Measurements from ENCODE around the gene ADM5. TPM values are rescaled to one million over a fixed set of nuclear protein-coding genes. Genes with fewer than 3 reads are reported as not detected.

Gene ADM5
- total RNA-seq, 4 donors from 2014 or later: 0.38 to 2.7 (median 0.45) TPM; not detected in 1

DNA sequence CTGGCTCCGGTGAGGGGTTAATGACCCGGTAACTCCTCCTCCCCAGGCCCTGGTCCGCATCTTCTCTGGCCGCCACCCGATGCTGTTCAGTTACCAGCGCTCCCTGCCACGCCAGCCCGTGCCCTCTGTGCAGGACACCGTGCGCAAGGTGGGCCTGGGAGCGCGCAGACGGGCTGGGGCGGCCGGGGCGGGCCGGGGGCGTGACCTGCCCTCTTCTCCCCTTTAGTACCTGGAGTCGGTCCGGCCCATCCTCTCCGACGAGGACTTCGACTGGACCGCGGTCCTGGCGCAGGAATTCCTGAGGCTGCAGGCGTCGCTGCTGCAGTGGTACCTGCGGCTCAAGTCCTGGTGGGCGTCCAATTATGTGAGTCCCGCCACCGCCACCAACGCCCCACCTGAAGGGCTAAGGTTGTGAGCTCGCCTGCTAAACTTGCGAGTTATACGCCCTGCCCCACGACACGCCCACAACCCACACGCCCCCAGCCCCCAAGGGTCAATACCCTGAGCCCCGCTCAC lies 11.9 kb downstream of the ADM5 start:
- Histone ChIP-seq H3K4me3 (replicated peaks in 1 of 3) (no peak overlapping the region), H3K27me3 (no peaks in the 10 kb centered on the region), H3K36me3 (no peaks in the 10 kb centered on the region), H3K9me3 (no peaks in the 10 kb centered on the region), H3K27ac (no peak overlapping the region), H3K4me1 (no peaks in the 10 kb centered on the region)
- WGBS, 2 donors: 45 to 55% methylated on average over 30 to 40 of the region's 40 CpGs
- intact Hi-C loops (cut with DNase I): no loop called here
- no peak for DNase-seq
- no peak for TF ChIP-seq POLR2A (IDR thresholded peaks at IDR 0.05)
- TF ChIP-seq, protein P1, sequence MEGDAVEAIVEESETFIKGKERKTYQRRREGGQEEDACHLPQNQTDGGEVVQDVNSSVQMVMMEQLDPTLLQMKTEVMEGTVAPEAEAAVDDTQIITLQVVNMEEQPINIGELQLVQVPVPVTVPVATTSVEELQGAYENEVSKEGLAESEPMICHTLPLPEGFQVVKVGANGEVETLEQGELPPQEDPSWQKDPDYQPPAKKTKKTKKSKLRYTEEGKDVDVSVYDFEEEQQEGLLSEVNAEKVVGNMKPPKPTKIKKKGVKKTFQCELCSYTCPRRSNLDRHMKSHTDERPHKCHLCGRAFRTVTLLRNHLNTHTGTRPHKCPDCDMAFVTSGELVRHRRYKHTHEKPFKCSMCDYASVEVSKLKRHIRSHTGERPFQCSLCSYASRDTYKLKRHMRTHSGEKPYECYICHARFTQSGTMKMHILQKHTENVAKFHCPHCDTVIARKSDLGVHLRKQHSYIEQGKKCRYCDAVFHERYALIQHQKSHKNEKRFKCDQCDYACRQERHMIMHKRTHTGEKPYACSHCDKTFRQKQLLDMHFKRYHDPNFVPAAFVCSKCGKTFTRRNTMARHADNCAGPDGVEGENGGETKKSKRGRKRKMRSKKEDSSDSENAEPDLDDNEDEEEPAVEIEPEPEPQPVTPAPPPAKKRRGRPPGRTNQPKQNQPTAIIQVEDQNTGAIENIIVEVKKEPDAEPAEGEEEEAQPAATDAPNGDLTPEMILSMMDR (IDR thresholded peaks at IDR 0.05): no peak

DNA sequence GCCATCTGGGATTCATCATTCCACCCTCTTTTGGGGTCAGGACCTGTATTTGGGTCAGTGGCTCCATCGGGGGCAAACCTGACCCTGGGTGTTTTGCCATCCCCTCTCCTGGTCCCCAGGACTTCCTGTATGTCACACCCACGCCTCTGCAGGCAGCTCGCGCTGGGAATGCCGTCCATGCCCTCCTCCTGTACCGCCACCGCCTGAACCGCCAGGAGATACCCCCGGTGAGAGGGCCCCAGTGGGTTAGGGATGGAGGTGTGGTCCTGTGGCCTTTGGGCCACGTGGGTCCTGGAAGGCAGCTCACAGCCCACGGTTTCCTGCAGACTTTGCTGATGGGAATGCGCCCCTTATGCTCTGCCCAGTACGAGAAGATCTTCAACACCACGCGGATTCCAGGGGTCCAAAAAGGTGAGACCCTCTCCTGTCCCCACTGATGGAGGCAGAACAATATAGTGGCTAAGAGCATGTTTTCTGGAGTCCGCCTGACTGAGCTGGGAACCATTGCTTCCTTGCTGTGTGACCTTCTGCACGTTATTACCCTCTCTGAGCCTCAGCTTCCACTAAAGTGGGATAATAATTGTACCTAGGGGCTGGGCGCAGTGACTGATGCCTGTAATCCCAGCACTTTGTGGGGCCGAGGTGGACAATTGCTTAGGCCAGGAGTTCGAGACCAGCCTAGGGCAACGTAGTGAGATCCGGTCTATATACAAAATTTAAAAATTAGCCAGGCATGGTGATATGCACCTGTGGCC lies 15.7 kb downstream of the ADM5 start:
- Histone ChIP-seq H3K4me1 (no peaks in the 10 kb centered on the region), H3K36me3 (no peaks in the 10 kb centered on the region), H3K27ac (no peak overlapping the region), H3K9me3 (no peaks in the 10 kb centered on the region), H3K4me3 (replicated peaks in 1 of 3) (no peak overlapping the region), H3K27me3 (no peaks in the 10 kb centered on the region)
- DNase-seq: no peak
- no peak for TF ChIP-seq POLR2A (IDR thresholded peaks at IDR 0.05)
- TF ChIP-seq, protein P1 (IDR thresholded peaks at IDR 0.05): no peak
- WGBS, 2 donors: 91 to 94% methylated on average over 13 to 22 of the region's 22 CpGs
- intact Hi-C loops (cut with DNase I): no loop called here

DNA sequence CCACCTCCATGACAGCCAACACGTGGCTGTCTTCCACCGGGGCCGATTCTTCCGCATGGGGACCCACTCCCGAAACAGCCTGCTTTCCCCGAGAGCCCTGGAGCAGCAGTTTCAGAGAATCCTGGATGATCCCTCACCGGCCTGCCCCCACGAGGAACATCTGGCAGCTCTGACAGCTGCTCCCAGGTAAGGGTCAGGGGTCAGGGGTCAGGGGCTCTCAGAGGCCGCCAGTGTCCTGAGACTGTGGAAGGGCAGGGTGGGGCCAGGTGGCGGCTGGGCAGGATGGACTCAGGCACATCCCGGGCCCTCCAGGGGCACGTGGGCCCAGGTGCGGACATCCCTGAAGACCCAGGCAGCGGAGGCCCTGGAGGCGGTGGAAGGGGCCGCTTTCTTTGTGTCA lies 16.5 kb downstream of the ADM5 start:
- H3K9me3 ChIP-seq: no peaks in the 10 kb centered on the region
- WGBS, 2 donors: 92 to 97% methylated on average over 8 to 12 of the region's 16 CpGs
- no peaks in the 10 kb centered on the region for H3K4me1 ChIP-seq
- intact Hi-C loops (cut with DNase I): no loop called here
- H3K27me3 ChIP-seq: no peaks in the 10 kb centered on the region
- no peaks in the 10 kb centered on the region for H3K36me3 ChIP-seq
- no peak for TF ChIP-seq POLR2A (IDR thresholded peaks at IDR 0.05)
- TF ChIP-seq, protein P1 (IDR thresholded peaks at IDR 0.05): no peak
- H3K27ac ChIP-seq: no peak overlapping the region
- no peak overlapping the region for H3K4me3 ChIP-seq (replicated peaks in 1 of 3)
- DNase-seq: no peak

DNA sequence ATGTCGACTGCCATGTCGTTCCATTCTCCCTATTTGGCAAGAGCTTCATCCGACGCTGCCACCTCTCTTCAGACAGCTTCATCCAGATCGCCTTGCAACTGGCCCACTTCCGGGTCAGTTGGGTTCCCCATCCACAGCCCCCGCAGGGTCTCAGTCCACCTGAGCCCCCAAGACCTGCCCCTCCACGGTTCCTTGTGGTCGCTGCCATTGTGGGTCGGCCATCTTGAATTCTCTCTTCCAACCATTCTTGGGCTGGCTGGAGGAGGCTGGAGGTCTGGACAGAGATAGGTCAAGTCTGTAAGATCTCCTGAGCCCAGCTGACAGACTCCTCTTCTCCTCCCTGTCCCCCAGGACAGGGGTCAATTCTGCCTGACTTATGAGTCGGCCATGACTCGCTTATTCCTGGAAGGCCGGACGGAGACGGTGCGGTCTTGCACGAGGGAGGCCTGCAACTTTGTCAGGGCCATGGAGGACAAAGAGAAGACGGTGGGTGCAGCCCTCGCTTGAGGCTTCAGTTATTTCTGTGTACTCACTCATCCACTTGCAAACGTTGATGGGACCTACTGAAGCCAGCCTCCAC lies 21.1 kb downstream of the ADM5 start:
- H3K4me1 ChIP-seq: no peaks in the 10 kb centered on the region
- H3K36me3 ChIP-seq: no peaks in the 10 kb centered on the region
- no peak overlapping the region for H3K4me3 ChIP-seq (replicated peaks in 1 of 3)
- no peaks in the 10 kb centered on the region for H3K27me3 ChIP-seq
- intact Hi-C loops (cut with DNase I): no loop called here
- H3K9me3 ChIP-seq: no peaks in the 10 kb centered on the region
- whole genome bisulfite sequencing, 2 donors: 90 to 91% methylated on average over 20 of the region's 20 CpGs
- TF ChIP-seq, protein P1 (IDR thresholded peaks at IDR 0.05): no peak
- TF ChIP-seq POLR2A (IDR thresholded peaks at IDR 0.05): no peak
- no peak overlapping the region for H3K27ac ChIP-seq
- no peak for DNase-seq

DNA sequence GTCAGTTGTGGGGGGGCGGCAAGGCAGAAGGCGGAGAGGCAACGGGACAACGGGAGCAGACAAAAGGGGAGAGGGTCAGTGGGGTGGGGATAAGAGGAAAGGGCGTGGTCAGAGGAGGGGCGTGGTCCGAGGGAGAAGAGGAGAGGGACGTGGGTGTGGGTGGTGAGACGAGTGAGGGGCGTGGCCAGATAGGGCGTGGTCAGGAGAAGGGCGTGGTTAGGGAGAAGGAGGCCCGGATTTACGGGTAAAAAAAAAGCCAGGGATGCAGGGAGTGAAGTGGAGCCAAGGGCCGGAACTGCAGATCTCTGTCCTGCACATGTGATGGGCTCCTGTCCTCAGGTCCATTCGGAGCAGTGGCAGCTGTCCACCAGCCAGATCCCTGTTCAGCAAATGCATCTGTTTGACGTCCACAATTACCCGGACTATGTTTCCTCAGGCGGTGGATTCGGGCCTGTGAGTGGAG lies 23.0 kb downstream of the ADM5 start:
- H3K9me3 ChIP-seq: no peaks in the 10 kb centered on the region
- no peak for DNase-seq
- TF ChIP-seq, protein P1 (IDR thresholded peaks at IDR 0.05): no peak
- TF ChIP-seq POLR2A (IDR thresholded peaks at IDR 0.05): no peak

More for the DNA sequence above, 23.0 kb downstream of the ADM5 start:
- no peaks in the 10 kb centered on the region for H3K4me1 ChIP-seq
- H3K27me3 ChIP-seq: no peaks in the 10 kb centered on the region
- H3K4me3 ChIP-seq (replicated peaks in 1 of 3): no peak overlapping the region
- intact Hi-C loops (cut with DNase I): no loop called here
- no peaks in the 10 kb centered on the region for H3K36me3 ChIP-seq
- WGBS, 2 donors: 66 to 73% methylated on average over 20 of the region's 20 CpGs
- no peak overlapping the region for H3K27ac ChIP-seq

Measured in thyroid gland (tissue), 4 donors.